HG03442 (cell line): ENCODE measurements around the gene ARHGEF11.
"Not testable (repeated sequence)": the region's sequence is repeated elsewhere in the genome, so short reads cannot be mapped to it uniquely, and the experiment has no call there.

ENCODE experiments used
- ATAC-seq: cut with Tn5 transposase; IDR thresholded peaks from one replicate; pipeline ENCODE4 v1.9.1; 2021; ENCODE audit warnings: mild to moderate bottlenecking, moderate library complexity; ENCODE audit not compliant: unreplicated experiment

ARHGEF11 gene

DNA sequence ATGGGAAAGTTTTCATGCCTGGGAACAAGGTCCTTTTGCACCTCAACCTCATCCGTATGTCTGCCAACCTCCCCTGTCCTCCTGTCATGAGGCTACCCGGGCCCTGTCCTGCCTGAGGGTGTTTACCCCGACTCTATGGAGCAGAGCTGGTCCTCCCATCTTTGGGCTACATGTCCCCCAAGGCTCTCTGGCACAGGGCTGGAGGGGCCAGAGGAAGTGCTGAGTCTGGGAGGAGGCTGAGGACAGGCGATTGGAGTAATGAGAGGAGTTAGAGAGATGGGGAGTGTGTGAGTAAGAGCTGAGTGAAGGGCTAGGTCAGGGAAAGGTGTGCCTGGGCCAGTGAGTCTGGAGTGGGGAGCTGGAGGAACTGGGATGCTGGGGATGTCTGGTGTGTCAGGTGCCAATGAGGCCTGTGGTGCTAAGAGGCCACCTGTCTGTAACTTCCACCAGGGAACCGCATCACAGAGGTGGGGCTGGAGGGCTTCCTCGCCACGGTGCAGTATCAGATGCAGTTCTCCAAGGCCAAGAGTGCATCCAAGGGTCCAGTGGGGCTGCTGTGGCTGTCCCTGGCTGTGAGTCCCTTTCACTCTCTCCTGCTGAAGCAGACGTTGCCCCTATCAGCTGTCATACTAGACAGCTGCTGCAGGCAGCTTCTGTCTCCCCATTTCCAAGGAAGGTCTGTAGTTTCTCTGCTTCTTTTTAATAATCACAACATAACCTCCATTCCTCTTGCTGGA lies 113.4 kb downstream of the ARHGEF11 start:
- no peak for ATAC-seq

GRCh38 chr1:156931211-156931952 lies 114.2 kb downstream of the ARHGEF11 start:
- ATAC-seq, result no peak

DNA sequence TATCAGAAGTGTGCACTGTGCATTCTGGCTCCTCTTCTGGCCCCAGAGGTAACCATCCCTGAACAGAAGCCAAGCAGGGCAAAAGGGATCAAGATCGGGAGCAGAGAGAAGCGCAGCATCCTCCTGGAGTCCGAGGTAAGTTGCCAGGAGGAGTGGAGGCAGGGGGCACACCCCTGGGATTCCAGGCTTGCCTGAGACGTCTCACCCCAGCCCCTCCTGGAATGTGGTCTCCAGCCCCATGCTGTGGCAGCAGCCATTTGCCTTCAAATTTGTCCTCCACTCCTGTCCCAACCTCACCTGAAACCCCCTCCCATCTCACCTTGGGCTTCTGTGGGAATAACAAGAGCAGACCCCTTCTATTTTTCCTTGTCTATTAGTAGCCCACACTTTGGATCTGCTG lies 115.1 kb downstream of the ARHGEF11 start:
- ATAC-seq, result no peak

GRCh38 chr1:156929596-156930238 lies 115.8 kb downstream of the ARHGEF11 start:
- no peak for ATAC-seq

GRCh38 chr1:156928043-156928602 lies 117.4 kb downstream of the ARHGEF11 start:
- no peak for ATAC-seq

DNA sequence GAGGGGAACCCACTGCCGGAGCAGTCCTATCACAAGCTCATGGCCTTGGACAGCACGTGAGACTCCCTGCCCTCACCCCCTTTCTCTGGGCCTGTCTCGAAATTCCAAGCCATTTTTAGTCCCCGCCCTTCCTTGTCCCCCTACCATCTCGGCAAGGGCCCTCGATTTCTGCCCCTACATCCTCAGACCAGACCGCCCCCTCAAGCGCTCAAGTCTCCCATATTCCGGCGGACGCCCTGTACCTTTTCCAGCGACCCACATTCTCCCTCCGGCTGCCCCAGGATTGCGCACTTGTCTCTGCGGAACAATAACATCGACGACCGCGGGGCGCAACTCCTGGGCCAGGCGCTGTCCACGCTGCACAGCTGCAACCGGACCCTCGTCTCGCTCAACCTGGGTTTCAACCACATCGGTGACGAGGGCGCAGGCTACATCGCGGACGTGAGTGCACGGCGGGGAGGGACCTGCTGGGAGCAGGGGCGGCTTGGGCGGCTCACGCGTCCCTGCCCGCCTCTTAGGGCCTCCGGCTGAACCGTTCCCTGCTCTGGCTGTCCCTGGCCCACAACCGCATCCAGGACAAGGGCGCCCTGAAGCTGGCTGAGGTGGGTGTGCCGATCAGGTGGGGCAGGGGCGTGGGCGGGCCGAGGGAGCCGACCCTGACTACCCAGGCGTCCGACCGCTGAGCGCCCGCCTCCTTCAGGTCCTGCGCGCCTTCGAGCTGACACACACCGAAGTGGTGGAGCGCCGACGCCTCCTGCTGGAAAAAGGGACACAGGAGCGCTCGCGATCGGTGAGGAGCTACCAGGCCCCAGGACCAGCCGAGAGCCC lies 118.1 kb downstream of the ARHGEF11 start:
- no peak for ATAC-seq

DNA sequence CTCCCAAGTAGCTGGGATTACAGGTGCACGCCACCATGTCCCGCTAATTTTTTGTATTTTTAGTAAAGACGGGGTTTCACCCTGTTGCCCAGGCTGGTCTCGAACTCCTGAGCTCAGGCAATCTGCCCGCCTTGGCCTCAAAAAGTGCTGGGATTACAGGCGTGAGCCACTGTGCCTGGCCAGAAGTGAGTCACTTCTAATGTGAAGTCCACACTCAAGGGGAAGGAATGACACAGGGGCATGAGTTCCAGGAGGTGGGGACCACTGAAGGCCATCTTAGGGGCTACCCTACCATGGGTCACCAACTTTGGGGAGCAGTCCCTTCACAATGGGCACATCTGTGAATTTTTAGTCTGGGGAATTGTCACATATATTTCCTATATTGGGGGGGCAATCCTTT lies 118.8 kb downstream of the ARHGEF11 start:
- not testable (repeated sequence) for ATAC-seq

GRCh38 chr1:156926175-156926574 lies 119.4 kb downstream of the ARHGEF11 start:
- no peak for ATAC-seq

GRCh38 chr1:156925154-156926010 lies 120.2 kb downstream of the ARHGEF11 start:
- ATAC-seq, result no peak

- ATAC-seq, result no peak
Observed at GRCh38 chr1:156924478-156925153, 120.9 kb downstream of the ARHGEF11 start.

GRCh38 chr1:156923670-156924477 lies 121.7 kb downstream of the ARHGEF11 start:
- no peak for ATAC-seq

- ATAC-seq, result no peak
Observed at GRCh38 chr1:156922986-156923669, 122.4 kb downstream of the ARHGEF11 start.

GRCh38 chr1:156921053-156921529 lies 124.5 kb downstream of the ARHGEF11 start:
- ATAC-seq, result no peak

DNA sequence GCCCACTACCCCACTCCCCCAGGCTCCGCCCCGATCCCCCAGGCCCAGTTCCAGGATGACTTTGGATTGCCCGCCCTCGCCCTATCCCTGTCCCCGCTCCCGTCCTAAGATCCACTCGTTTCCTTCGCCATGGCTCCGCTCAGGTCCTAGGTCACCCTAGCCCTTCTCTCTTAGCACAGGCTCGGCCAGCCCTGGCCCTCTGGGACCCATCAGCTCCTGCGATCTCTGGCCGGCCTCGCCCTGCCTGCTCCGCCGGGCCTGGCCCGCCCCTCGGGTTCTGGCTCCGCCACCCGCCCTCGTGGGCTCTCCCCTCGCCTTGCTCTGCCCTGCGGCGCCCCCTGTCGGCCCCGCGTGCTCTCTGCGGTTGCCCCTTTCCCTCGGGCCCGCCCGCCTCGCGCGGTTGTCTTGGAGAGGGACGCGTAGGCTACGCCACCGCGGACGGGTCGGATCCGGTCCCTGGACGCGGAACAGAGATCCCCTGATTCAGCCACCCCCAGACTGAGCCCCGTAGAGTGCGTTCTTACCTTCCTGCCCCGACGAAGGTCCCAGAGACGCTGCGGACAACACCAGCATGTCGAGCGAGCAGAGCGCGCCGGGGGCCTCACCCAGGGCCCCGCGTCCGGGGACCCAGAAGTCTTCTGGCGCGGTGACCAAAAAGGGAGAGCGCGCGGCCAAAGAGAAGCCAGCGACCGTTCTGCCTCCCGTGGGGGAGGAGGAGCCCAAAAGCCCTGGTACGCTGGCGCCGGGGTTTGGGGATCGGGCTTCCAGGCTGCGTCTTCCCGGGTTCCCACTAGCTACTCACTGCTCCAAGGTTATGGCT lies 125.1 kb downstream of the ARHGEF11 start, which contains the start of gene LRRC71:
Gene LRRC71, plus strand, starts transcription at position 400 of the 820 bp plus-strand sequence. Its CDS starts 172 bp downstream, at position 572.
- no peak for ATAC-seq

DNA sequence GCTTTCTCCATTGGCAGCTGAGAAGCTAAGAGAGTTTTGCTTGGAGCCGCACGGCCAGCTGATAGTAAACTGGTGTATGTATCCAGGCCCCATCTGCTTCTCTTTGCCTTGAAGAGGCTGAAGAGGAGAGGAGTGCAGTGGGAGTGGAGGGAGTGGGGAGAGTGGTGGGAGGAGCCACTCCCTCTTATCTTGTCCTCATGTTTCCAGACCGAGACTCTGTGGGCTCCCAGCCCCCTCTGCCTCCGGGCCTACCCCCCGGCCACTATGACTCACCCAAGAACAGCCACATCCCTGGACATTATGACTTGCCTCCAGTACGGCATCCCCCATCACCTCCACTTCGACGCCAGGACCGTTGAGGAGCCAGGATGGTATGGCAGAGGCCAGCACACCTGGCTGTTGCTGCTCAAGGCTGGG lies 131.1 kb downstream of the ARHGEF11 start:
- ATAC-seq, result no peak

DNA sequence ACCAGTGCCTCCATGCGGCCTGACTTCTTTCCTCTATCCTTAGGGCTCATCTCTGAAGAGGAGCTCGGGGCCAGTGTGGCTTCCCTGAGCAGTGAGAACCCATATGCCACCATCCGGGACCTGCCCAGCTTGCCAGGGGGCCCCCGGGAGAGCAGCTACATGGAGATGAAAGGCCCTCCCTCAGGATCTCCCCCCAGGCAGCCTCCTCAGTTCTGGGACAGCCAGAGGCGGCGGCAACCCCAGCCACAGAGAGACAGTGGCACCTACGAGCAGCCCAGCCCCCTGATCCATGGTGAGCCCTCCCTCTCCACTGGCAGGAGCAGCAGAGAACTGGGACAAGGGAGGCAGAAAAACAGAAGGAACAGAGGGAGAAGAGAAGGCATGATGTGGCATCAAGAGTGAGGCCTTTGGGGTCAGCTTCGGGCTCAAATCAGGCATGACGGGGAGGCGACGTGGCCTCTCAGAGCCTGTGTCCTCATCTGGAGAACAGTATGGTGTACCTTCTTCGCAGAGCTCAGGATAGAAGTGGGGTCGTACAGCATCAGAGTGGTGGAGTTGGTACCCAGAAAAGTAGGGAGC lies 131.6 kb downstream of the ARHGEF11 start:
- ATAC-seq, result no peak
